HCT116 (cell line): ENCODE results near the gene TAF6. TPM values are rescaled to one million over a fixed set of nuclear protein-coding genes. Genes with fewer than 3 reads are reported as not detected.
"Not testable (repeated sequence)": the region's sequence is repeated elsewhere in the genome, so short reads cannot be mapped to it uniquely, and the experiment has no call there.

Experiments used
- ATAC-seq: fragments of 200-7000 bp; cut with Tn5 transposase; 2 replicates; pipeline ENCODE4 v1.9.1; 2020; ENCODE audit warnings: mild to moderate bottlenecking, moderate library complexity
- BruUV-seq: library from RNA; stranded (reverse); fragments of 400-500 nt; replicated peaks from 2 replicates; lab custom pipeline; 2021; lab: Mats Ljungman, UMichigan
- CTCF ChIA-PET: fragments of 300-600 bp; sonication (Branson Sonifier 250); formaldehyde crosslinking; loops from one replicate; lab custom pipeline; 2021; ENCODE audit warnings: antibody characterized with exemption; lab: Charles Lee
- POLR2A ChIA-PET: fragments of 300-600, 350-600 bp; sonication (Branson Sonifier 250); formaldehyde crosslinking; loops from one replicate; lab custom pipeline; 2021; ENCODE audit warnings: antibody characterized with exemption; lab: Charles Lee
- RAD21 ChIA-PET, 2 experiments: fragments of 300-600 bp; sonication (Branson Sonifier 250); formaldehyde crosslinking; loops; one replicate each; lab custom pipeline; 2023; ENCODE audit warnings: low total read pairs in 2 of 2; ENCODE audit not compliant: uncharacterized antibody in 2 of 2, unreplicated experiment in 2 of 2, low non-redundant PET in 1 of 2; lab: Charles Lee
- DNase-seq: peaks from one replicate; pipeline ENCODE4 v3.0.0-alpha.2; 2010; ENCODE audit warnings: low read depth, low spot score
- H2AFZ ChIP-seq: fragments of 200-600 bp; shearing (Covaris generic), sonication (generic); 2 replicates; pipeline ENCODE4 v1.6.1; 2017; ENCODE audit warnings: low read depth, mixed run types, mixed read lengths, antibody characterized with exemption, low read length; ENCODE audit not compliant: poor library complexity, severe bottlenecking
- H3K27ac ChIP-seq: 2 replicates; pipeline ENCODE4 v1.5.1; 2012; ENCODE audit warnings: low read depth, low read length
- H3K27me3 ChIP-seq: fragments of 200-600 bp; sonication (generic); 2 replicates; pipeline ENCODE4 v1.6.1; 2016; ENCODE audit warnings: mixed run types, low read length, mixed read lengths; ENCODE audit not compliant: insufficient read depth
- H3K36me3 ChIP-seq, 2 experiments: fragments of 200-500 bp in 1 of 2; fragments of 200-600 bp in 1 of 2; sonication (Bioruptor generic) in 1 of 2; sonication (generic) in 1 of 2; 2 replicates each; pipeline versions ENCODE4 v1.5.1 to v1.6.1; 2014 to 2016; ENCODE audit warnings: low read length in 2 of 2, inconsistent platforms in 1 of 2, mixed read lengths in 1 of 2, mixed run types in 1 of 2; ENCODE audit not compliant: insufficient read depth in 2 of 2, control insufficient read depth in 1 of 2
- H3K4me1 ChIP-seq, 2 experiments: fragments of 200-600 bp in 1 of 2; sonication (generic) in 1 of 2; 2 replicates each; pipeline versions ENCODE4 v1.5.1 to v1.6.1; 2012 to 2017; ENCODE audit warnings: low read length in 2 of 2, inconsistent platforms in 1 of 2, mild to moderate bottlenecking in 1 of 2, mixed read lengths in 1 of 2, mixed run types in 1 of 2, moderate library complexity in 1 of 2; ENCODE audit not compliant: insufficient read depth in 2 of 2, control insufficient read depth in 1 of 2
- H3K4me2 ChIP-seq: fragments of 200-600 bp; sonication (generic); 2 replicates; pipeline ENCODE4 v1.6.1; 2017; ENCODE audit warnings: mixed run types, low read length, mixed read lengths
- H3K4me3 ChIP-seq, 2 experiments: fragments of 200-600 bp in 1 of 2; sonication (generic) in 1 of 2; replicated peaks in 1 of 2; 2 replicates each; pipeline ENCODE4 v1.5.1; 2011 to 2016; ENCODE audit warnings: low read length in 2 of 2, control low read depth in 1 of 2, low read depth in 1 of 2, mild to moderate bottlenecking in 1 of 2, mixed read lengths in 1 of 2, mixed run types in 1 of 2
- H3K79me2 ChIP-seq: fragments of 200-600 bp; sonication (generic); 2 replicates; pipeline ENCODE4 v1.6.1; 2017; ENCODE audit warnings: mild to moderate bottlenecking, mixed run types, low read length, moderate library complexity, mixed read lengths; ENCODE audit not compliant: insufficient read depth
- H3K9ac ChIP-seq: fragments of 200-600 bp; sonication (generic); 2 replicates; pipeline ENCODE4 v1.6.1; 2016; ENCODE audit warnings: low read length, mixed read lengths
- H3K9me2 ChIP-seq: fragments of 200-600 bp; sonication (generic), shearing (Covaris generic); 2 replicates; pipeline ENCODE4 v1.6.1; 2017; ENCODE audit warnings: mixed run types, mild to moderate bottlenecking, moderate library complexity; ENCODE audit not compliant: insufficient read depth
- H3K9me3 ChIP-seq, 2 experiments: fragments of 200-500 bp in 1 of 2; fragments of 200-600 bp in 1 of 2; sonication (Bioruptor generic) in 1 of 2; sonication (generic) in 1 of 2; 2 replicates each; pipeline ENCODE4 v1.6.1; 2014 to 2017; ENCODE audit warnings: low read length in 2 of 2, mixed read lengths in 2 of 2, inconsistent platforms in 1 of 2, low read depth in 1 of 2, mild to moderate bottlenecking in 1 of 2, mixed run types in 1 of 2, moderate library complexity in 1 of 2; ENCODE audit not compliant: control insufficient read depth in 1 of 2, insufficient read depth in 1 of 2
- H4K20me1 ChIP-seq: fragments of 200-600 bp; sonication (generic), shearing (Covaris generic); 2 replicates; pipeline ENCODE4 v1.6.1; 2017; ENCODE audit warnings: mixed run types, mild to moderate bottlenecking, moderate library complexity; ENCODE audit not compliant: insufficient read depth
- CBX3 ChIP-seq: IDR thresholded peaks from 2 replicates; pipeline ENCODE4 v1.6.1; 2012; ENCODE audit warnings: low read depth
- intact Hi-C: fragments of 100-400 bp; cut with micrococcal nuclease; formaldehyde crosslinking; loops from 2 replicates; pipeline ENCODE4 v1.10.0; 2022
- total RNA-seq: library from RNA; stranded (reverse); gene quantifications from one replicate; pipeline ENCODE4 v1.2.1, GENCODE V29; 2021; ENCODE audit not compliant: unreplicated experiment
- TF ChIP-seq, protein P1 (sequence below): IDR thresholded peaks from 2 replicates; pipeline ENCODE4 v1.6.1; 2012
- TF ChIP-seq, protein P2 (sequence below), 3 experiments: fragments of 200-600 bp in 1 of 3; sonication (generic) in 1 of 3; IDR thresholded peaks in 2 of 3; conservative IDR thresholded peaks in 1 of 3; 2 replicates each; pipeline ENCODE4 v1.5.1; 2012 to 2017; ENCODE audit warnings: low read depth in 2 of 3, low read length in 2 of 3, antibody characterized with exemption in 1 of 3, borderline replicate concordance in 1 of 3, control low read depth in 1 of 3, mild to moderate bottlenecking in 1 of 3, mixed read lengths in 1 of 3, mixed run types in 1 of 3, moderate library complexity in 1 of 3; ENCODE audit not compliant: insufficient read depth in 1 of 3

TAF6 gene
- total RNA-seq, 1 experiment from 2014 or later, result 67.4 TPM

DNA sequence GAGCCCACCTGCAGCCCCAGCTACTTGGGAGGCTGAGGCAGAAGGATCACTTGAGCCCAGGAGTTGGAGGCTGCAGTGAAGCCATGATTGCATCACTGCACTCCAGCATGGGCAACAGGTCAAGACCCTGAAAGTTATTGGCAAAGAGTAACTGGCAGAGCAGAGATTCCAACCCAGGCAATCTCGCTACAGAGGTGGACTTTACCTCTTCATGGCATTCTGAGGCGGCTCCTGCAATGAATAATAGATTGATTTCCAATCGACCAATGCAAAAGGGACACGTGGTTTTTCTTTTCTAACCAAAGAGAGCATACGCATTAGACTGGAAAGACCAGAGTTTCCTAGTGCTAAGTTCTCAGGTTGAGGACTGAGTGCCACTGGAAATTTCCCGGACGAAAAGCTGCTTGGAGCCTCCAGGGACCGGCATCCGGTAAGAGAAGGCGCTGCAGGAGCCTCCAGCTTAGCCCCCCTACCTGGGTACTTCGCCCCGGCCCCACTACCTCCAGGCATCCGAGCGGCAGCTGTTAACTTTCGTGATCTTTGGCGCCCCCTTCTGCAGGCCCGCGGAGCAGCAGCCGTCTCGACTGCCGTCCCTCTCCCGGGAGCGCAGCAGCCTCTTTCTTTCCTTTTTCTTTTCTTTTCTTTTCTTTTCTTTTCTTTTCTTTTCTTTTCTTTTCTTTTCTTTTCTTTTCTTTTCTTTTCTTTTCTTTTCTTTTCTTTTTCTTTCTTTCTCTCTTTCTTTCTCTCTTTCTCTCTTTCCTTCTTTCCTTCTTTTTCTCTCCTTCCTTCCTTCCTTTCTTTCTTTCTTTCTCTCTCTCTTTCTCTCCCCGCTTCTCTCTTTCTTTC, 11.7 kb upstream of the TAF6 start:
- H3K9me3 ChIP-seq, result no peaks in the 10 kb centered on the region
- peak overlapping the region; percentile 17 to 22; a peak in 3 of 4 replicates for H3K4me3 ChIP-seq
- no peaks in the 10 kb centered on the region for H3K9me2 ChIP-seq
- ChIA-PET RAD21 (interaction anchor here (0.7 kb wide), 2 partner anchors 30 to 77 kb away, joined by 3 to 4 read pairs; partner anchors contain the start of gene MCM7 (in 1 of the 2)), CTCF (interaction anchor here (0.6 to 3.7 kb wide), 10 partner anchors 9 to 277 kb away, joined by 3 to 47 read pairs (median 4); partner anchors contain the start of genes AP4M1, LAMTOR4 and MCM7), POLR2A (no interaction called here)
- peaks cover 29 to 39% of the 10 kb centered on the region in 2 experiments for H3K4me1 ChIP-seq
- intact Hi-C loops, result loop anchor here (1.0 to 5.0 kb wide), 2 partner anchors 137 to 211 kb away; no protein-coding TSS in a partner anchor
- no TSS peak for BruUV-seq
- H3K36me3 ChIP-seq, result no peaks in the 10 kb centered on the region
- TF ChIP-seq, protein P1, sequence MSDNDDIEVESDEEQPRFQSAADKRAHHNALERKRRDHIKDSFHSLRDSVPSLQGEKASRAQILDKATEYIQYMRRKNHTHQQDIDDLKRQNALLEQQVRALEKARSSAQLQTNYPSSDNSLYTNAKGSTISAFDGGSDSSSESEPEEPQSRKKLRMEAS, result no peak
- TF ChIP-seq, protein P2, sequence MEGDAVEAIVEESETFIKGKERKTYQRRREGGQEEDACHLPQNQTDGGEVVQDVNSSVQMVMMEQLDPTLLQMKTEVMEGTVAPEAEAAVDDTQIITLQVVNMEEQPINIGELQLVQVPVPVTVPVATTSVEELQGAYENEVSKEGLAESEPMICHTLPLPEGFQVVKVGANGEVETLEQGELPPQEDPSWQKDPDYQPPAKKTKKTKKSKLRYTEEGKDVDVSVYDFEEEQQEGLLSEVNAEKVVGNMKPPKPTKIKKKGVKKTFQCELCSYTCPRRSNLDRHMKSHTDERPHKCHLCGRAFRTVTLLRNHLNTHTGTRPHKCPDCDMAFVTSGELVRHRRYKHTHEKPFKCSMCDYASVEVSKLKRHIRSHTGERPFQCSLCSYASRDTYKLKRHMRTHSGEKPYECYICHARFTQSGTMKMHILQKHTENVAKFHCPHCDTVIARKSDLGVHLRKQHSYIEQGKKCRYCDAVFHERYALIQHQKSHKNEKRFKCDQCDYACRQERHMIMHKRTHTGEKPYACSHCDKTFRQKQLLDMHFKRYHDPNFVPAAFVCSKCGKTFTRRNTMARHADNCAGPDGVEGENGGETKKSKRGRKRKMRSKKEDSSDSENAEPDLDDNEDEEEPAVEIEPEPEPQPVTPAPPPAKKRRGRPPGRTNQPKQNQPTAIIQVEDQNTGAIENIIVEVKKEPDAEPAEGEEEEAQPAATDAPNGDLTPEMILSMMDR (IDR thresholded peaks at IDR 0.05 in 2 of 3, conservative IDR thresholded peaks at IDR 0.05 in 1 of 3; ENCODE audit: borderline replicate concordance in 1 of 3, insufficient read depth in 1 of 3, low read depth in 2 of 3, low read length in 2 of 3), result peak in 2 of 3 experiments; percentile 67 to 75; a peak in 4 of 6 replicates
- no peak for TF ChIP-seq CBX3
- peak overlapping the region; percentile 84 for H3K4me2 ChIP-seq
- H3K27me3 ChIP-seq, result no peaks in the 10 kb centered on the region
- H2AFZ ChIP-seq, result peak overlapping the region; percentile 13
- no peaks in the 10 kb centered on the region for H4K20me1 ChIP-seq
- peak; percentile 46 for ATAC-seq
- peaks cover 9% of the 10 kb centered on the region; the same call in 1 of the 2 replicates for H3K79me2 ChIP-seq
- peak overlapping the region; percentile 10 for H3K27ac ChIP-seq
- no peak for DNase-seq
- peak overlapping the region; percentile 43 for H3K9ac ChIP-seq

DNA sequence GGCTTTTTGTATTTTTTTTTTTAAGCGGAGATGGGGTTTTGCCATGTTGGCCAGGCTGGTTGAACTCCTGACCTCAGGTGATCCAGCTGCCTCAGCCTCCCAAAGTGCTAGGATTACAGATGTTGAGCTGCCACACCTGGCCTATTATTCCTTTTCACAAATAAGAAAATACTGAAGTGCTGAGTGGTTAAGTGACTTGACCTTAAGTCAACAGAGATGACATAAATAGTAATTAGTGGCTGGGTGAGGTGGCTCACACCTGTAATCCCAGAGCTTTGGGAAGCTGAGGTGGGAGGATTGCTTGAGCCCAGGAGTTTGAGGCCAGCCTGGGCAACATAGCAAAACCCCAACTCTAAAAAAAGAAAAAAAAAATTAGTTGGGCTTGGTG, 11.1 kb upstream of the TAF6 start:
- BruUV-seq, H2AFZ ChIP-seq, H3K79me2 ChIP-seq, H3K9ac ChIP-seq, H4K20me1 ChIP-seq, DNase-seq, RAD21 ChIA-PET, H3K9me3 ChIP-seq, H3K36me3 ChIP-seq, ATAC-seq, POLR2A ChIA-PET, H3K9me2 ChIP-seq, H3K27me3 ChIP-seq, H3K4me3 ChIP-seq: not testable (repeated sequence)
- CTCF ChIA-PET, result interaction anchor here (1.0 to 3.7 kb wide), 6 partner anchors 9 to 277 kb away, joined by 3 to 47 read pairs (median 8); partner anchors contain the start of genes AP4M1 and MCM7
- intact Hi-C loops, result loop anchor here (1.0 to 5.0 kb wide), 2 partner anchors 136 to 212 kb away; no protein-coding TSS in a partner anchor
- peak overlapping the region; percentile 10 for H3K27ac ChIP-seq
- peak overlapping the region; percentile 84 for H3K4me2 ChIP-seq
- H3K4me1 ChIP-seq, result peaks cover 31 to 45% of the 10 kb centered on the region in 2 experiments
